Measurements from ENCODE around the gene MRGPRD.

The MRGPRD gene

GRCh38 chr11:68980776-68981065 is at the start of gene MRGPRD:
TSS of gene MRGPRD (minus strand) at chr11:68980986. CDS start at chr11:68980986, 0 bp downstream.
- DNase-seq (ENCODE audit: low read depth in 2 of 2) = no peak

- no peak for DNase-seq (ENCODE audit: low read depth in 2 of 2)
Measured at GRCh38 chr11:69030301-69030700, 49.5 kb upstream of the MRGPRD start.

GRCh38 chr11:69027704-69028372 is 47.1 kb upstream of the MRGPRD start:
- DNase-seq (ENCODE audit: low read depth in 2 of 2) = no peak

- DNase-seq (ENCODE audit: low read depth in 2 of 2) = no peak
Measured at GRCh38 chr11:69024509-69024908, 43.7 kb upstream of the MRGPRD start.

- DNase-seq (ENCODE audit: low read depth in 2 of 2) = no peak
Measured at GRCh38 chr11:69022260-69022659, 41.5 kb upstream of the MRGPRD start.

- no peak for DNase-seq (ENCODE audit: low read depth in 2 of 2)
Measured at GRCh38 chr11:69018924-69019323, 38.1 kb upstream of the MRGPRD start.

- DNase-seq (ENCODE audit: low read depth in 2 of 2) = no peak
Measured at GRCh38 chr11:69017951-69018350, 37.2 kb upstream of the MRGPRD start.

GRCh38 chr11:69014898-69015549 is 34.2 kb upstream of the MRGPRD start:
- no peak for DNase-seq (ENCODE audit: low read depth in 2 of 2)

- DNase-seq (ENCODE audit: low read depth in 2 of 2) = no peak
Measured at GRCh38 chr11:69014084-69014851, 33.5 kb upstream of the MRGPRD start.

- no peak for DNase-seq (ENCODE audit: low read depth in 2 of 2)
Measured at GRCh38 chr11:69013009-69013951, 32.5 kb upstream of the MRGPRD start, which contains the start of gene MRGPRF. TSS of gene MRGPRF (minus strand) at chr11:69013246. CDS start at chr11:69009901, 3,345 bp downstream.

GRCh38 chr11:69012092-69013008 is 31.6 kb upstream of the MRGPRD start:
- DNase-seq (ENCODE audit: low read depth in 2 of 2) = no peak

- no peak for DNase-seq (ENCODE audit: low read depth in 2 of 2)
Measured at GRCh38 chr11:69011624-69012091, 30.9 kb upstream of the MRGPRD start.

- peak; percentile 28 to 31 for DNase-seq (ENCODE audit: low read depth in 2 of 2)
Measured at GRCh38 chr11:69010964-69011623, 30.3 kb upstream of the MRGPRD start.

GRCh38 chr11:69010361-69010891 is 29.6 kb upstream of the MRGPRD start:
- DNase-seq (ENCODE audit: low read depth in 2 of 2) = no peak

- DNase-seq (ENCODE audit: low read depth in 2 of 2) = no peak
Measured at GRCh38 chr11:69009441-69010211, 28.8 kb upstream of the MRGPRD start.

- no peak for DNase-seq (ENCODE audit: low read depth in 2 of 2)
Measured at GRCh38 chr11:69008737-69009440, 28.1 kb upstream of the MRGPRD start.

GRCh38 chr11:69007975-69008381 is 27.2 kb upstream of the MRGPRD start:
- DNase-seq (ENCODE audit: low read depth in 2 of 2) = no peak

GRCh38 chr11:69006816-69007215 is 26.0 kb upstream of the MRGPRD start:
- no peak for DNase-seq (ENCODE audit: low read depth in 2 of 2)

All from stimulated activated CD8-positive, alpha-beta memory T cell treated with anti-CD3 and anti-CD28 coated beads, Interleukin-15, amount 100 ng/mL, for 48 hours (primary cell).